ENCODE results near the gene PSAP.

PSAP gene

GRCh38 chr10:71772832-71773220, 78.2 kb downstream of the PSAP start:
- TF ChIP-seq, protein P1, sequence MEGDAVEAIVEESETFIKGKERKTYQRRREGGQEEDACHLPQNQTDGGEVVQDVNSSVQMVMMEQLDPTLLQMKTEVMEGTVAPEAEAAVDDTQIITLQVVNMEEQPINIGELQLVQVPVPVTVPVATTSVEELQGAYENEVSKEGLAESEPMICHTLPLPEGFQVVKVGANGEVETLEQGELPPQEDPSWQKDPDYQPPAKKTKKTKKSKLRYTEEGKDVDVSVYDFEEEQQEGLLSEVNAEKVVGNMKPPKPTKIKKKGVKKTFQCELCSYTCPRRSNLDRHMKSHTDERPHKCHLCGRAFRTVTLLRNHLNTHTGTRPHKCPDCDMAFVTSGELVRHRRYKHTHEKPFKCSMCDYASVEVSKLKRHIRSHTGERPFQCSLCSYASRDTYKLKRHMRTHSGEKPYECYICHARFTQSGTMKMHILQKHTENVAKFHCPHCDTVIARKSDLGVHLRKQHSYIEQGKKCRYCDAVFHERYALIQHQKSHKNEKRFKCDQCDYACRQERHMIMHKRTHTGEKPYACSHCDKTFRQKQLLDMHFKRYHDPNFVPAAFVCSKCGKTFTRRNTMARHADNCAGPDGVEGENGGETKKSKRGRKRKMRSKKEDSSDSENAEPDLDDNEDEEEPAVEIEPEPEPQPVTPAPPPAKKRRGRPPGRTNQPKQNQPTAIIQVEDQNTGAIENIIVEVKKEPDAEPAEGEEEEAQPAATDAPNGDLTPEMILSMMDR (IDR thresholded peaks at IDR 0.05; ENCODE audit: extremely low read depth, insufficient read depth, missing control alignments), result no peak
- in situ Hi-C loops (cut with MboI; ENCODE audit: low pct_unique_long_range_greater_than_20kb, low sequenced_read_pairs, unreplicated experiment), result no loop called here

GRCh38 chr10:71771821-71772617, 79.0 kb downstream of the PSAP start:
- in situ Hi-C loops (cut with MboI; ENCODE audit: low pct_unique_long_range_greater_than_20kb, low sequenced_read_pairs, unreplicated experiment), result no loop called here
- no peak for DNase-seq (ENCODE audit: low spot score)
- TF ChIP-seq, protein P1 (IDR thresholded peaks at IDR 0.05; ENCODE audit: extremely low read depth, insufficient read depth, missing control alignments), result no peak

More at GRCh38 chr10:71772832-71773220, 78.2 kb downstream of the PSAP start:
- no peak for DNase-seq (ENCODE audit: low spot score)

GRCh38 chr10:71771204-71771603, 79.8 kb downstream of the PSAP start:
- no peak for DNase-seq (ENCODE audit: low spot score)
- in situ Hi-C loops (cut with MboI; ENCODE audit: low pct_unique_long_range_greater_than_20kb, low sequenced_read_pairs, unreplicated experiment), result no loop called here
- TF ChIP-seq, protein P1 (IDR thresholded peaks at IDR 0.05; ENCODE audit: extremely low read depth, insufficient read depth, missing control alignments), result no peak

GRCh38 chr10:71770789-71771188, 80.3 kb downstream of the PSAP start:
- in situ Hi-C loops (cut with MboI; ENCODE audit: low pct_unique_long_range_greater_than_20kb, low sequenced_read_pairs, unreplicated experiment), result no loop called here
- TF ChIP-seq, protein P1 (IDR thresholded peaks at IDR 0.05; ENCODE audit: extremely low read depth, insufficient read depth, missing control alignments), result no peak
- DNase-seq (ENCODE audit: low spot score), result no peak

DNA sequence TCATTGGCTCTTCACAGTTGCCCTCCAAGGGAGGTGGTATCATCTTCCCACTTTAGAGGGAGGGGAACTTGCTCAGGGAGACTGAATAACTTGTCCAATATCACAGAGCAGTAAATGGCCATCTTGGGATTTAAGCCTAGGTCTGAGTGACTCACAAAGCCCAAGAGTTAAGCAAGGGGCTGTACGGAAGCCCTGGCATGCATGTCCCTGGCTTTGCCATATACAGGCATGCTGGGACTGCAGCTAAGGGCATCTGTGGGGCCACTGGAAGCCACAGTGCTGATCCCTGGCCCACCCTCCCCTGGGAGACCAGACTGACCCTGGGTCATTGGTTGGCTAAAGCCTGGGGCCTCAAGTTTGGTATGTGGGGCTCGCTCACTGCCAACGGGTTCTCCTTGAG, 80.8 kb downstream of the PSAP start:
- DNase-seq (ENCODE audit: low spot score), result no peak
- in situ Hi-C loops (cut with MboI; ENCODE audit: low pct_unique_long_range_greater_than_20kb, low sequenced_read_pairs, unreplicated experiment), result no loop called here
- TF ChIP-seq, protein P1 (IDR thresholded peaks at IDR 0.05; ENCODE audit: extremely low read depth, insufficient read depth, missing control alignments), result no peak

- TF ChIP-seq, protein P1 (IDR thresholded peaks at IDR 0.05; ENCODE audit: extremely low read depth, insufficient read depth, missing control alignments), result no peak
- DNase-seq (ENCODE audit: low spot score), result no peak
- in situ Hi-C loops (cut with MboI; ENCODE audit: low pct_unique_long_range_greater_than_20kb, low sequenced_read_pairs, unreplicated experiment), result no loop called here
Observed at GRCh38 chr10:71769279-71769823, 81.7 kb downstream of the PSAP start.

All from GM13977 (cell line).